BE2C (cell line): ENCODE measurements around the gene MPG.

Source experiments
- DNase-seq: peaks from one replicate; pipeline ENCODE4 v3.0.0-alpha.2; 2020
- H3K27me3 ChIP-seq: fragments of 250-450 bp; sonication (Bioruptor Pico); 2 replicates; pipeline ENCODE4 v1.5.1; 2020; ENCODE audit warnings: mild to moderate bottlenecking
- H3K36me3 ChIP-seq: fragments of 250-450 bp; sonication (Bioruptor Pico); 2 replicates; pipeline ENCODE4 v1.5.1; 2020; ENCODE audit warnings: mild to moderate bottlenecking
- H3K4me1 ChIP-seq: fragments of 250-450 bp; sonication (Bioruptor Pico); 2 replicates; pipeline ENCODE4 v1.5.1; 2020
- H3K4me3 ChIP-seq: 2 replicates; pipeline ENCODE4 v1.5.1; 2011; ENCODE audit warnings: low read depth, low read length
- H3K9me3 ChIP-seq: fragments of 250-450 bp; sonication (Bioruptor Pico); 2 replicates; pipeline ENCODE4 v1.5.1; 2020
- TF ChIP-seq, protein P1 (sequence below): IDR thresholded peaks from 2 replicates; pipeline ENCODE4 v1.5.1; 2012; ENCODE audit warnings: mild to moderate bottlenecking, low read depth, low read length

MPG gene

DNA sequence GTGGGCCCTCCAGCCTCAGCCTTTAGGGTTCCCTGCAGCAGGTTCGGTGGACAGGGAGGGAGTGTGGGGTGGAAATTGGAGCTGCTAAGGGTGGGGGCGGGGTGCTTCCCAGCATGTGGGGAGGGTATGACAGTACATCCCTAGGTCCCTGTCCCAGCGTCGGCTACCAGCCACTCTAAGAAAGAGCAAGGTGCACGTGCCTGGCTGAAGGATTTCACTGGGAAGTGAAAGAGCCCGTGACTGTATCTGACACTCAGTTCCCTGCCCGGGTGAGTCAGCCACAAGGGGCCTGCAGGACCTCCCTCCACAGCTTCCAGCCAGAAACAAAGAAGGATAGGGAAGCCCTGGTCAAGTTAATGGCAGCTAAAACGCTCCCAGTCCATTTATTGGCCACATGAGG lies 20.3 kb upstream of the MPG start:
- Histone ChIP-seq H3K9me3 (no peaks in the 10 kb centered on the region), H3K4me1 (no peaks in the 10 kb centered on the region), H3K36me3 (peaks cover 22% of the 10 kb centered on the region), H3K27me3 (peaks cover 32% of the 10 kb centered on the region), H3K4me3 (no peak overlapping the region)
- no peak for DNase-seq
- TF ChIP-seq, protein P1, sequence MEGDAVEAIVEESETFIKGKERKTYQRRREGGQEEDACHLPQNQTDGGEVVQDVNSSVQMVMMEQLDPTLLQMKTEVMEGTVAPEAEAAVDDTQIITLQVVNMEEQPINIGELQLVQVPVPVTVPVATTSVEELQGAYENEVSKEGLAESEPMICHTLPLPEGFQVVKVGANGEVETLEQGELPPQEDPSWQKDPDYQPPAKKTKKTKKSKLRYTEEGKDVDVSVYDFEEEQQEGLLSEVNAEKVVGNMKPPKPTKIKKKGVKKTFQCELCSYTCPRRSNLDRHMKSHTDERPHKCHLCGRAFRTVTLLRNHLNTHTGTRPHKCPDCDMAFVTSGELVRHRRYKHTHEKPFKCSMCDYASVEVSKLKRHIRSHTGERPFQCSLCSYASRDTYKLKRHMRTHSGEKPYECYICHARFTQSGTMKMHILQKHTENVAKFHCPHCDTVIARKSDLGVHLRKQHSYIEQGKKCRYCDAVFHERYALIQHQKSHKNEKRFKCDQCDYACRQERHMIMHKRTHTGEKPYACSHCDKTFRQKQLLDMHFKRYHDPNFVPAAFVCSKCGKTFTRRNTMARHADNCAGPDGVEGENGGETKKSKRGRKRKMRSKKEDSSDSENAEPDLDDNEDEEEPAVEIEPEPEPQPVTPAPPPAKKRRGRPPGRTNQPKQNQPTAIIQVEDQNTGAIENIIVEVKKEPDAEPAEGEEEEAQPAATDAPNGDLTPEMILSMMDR, result no peak

DNA sequence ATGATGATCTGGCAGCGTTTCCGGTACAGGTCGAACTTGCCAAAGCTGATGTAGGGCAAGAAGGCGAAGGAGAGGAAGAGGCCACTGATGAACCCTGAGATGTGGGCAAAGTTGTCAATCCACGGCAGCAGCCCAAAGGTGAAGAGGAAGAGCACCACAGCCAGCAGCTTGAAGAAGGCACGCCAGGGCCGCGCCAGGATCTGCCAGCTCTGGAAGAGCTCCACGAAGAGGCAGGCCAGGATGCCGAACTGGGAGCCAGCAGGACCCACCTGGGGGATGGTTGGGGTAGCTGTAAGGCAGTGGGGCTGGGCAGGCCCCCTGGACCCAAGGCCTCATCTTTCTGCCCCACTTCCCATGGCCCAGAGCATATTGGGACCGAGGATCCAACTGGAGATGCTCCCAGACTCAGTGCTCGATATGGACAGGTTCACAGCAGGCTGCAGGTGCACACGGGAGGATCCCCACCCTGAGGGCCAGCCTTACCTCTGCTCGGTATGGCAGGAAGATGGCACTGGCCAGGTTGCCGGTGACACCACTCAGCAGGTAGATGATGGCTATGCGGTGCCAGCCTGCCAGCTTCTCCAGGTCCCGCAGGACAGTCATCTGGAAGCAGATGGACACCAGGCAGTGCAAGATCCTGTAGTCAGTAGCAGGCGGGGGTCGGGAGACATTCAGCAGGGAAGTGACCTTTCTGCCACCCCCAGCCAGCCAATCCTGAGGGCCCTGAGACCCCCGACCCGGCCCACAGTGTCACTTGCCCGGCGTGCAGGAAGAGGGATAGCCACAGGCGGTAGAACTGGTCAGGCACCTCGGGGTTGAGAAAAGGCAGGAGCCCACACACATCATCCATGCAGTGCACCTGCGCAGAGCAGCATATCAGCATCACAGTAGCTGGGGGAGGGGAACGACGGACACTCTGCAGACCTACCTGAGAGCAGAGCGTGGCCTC lies 19.3 kb upstream of the MPG start:
- peaks cover 43% of the 10 kb centered on the region for H3K27me3 ChIP-seq
- H3K36me3 ChIP-seq, result peaks cover 22% of the 10 kb centered on the region
- DNase-seq, result no peak
- no peak overlapping the region for H3K4me3 ChIP-seq
- H3K9me3 ChIP-seq, result no peaks in the 10 kb centered on the region
- TF ChIP-seq, protein P1, result no peak
- H3K4me1 ChIP-seq, result no peaks in the 10 kb centered on the region

DNA sequence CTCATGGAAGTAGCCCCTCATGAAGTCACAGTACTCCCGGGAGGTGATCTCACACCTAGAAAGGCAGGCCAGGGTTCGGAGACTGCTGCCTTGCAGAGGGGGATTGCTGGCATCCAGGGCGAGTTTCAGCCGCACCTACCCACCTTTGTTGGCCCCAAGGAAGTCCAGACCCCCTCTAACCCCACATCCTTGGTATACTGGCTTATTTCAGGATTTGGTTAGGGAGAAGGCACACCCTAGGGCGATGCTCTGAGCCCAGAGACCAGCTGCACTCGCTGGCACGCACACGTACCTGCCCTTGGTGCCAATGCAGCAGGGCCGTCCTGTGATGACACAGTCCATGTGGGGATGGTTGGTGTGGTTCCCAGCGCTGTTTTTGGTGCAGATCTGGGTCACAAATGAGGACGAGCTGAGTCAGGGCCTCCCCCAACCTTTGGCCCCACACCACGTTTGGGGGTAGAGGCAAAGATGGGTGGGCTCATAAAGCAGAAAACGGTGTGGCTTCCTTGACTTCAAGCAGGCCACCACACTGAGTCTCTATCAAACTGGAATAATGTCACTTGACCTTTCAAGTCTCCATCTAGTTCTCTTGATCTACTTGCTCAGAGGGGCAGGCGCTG lies 18.5 kb upstream of the MPG start:
- Histone ChIP-seq H3K4me3 (no peak overlapping the region), H3K9me3 (no peaks in the 10 kb centered on the region), H3K4me1 (no peaks in the 10 kb centered on the region), H3K36me3 (peaks cover 22% of the 10 kb centered on the region), H3K27me3 (peaks cover 46% of the 10 kb centered on the region)
- DNase-seq, result no peak
- TF ChIP-seq, protein P1, result no peak

DNA sequence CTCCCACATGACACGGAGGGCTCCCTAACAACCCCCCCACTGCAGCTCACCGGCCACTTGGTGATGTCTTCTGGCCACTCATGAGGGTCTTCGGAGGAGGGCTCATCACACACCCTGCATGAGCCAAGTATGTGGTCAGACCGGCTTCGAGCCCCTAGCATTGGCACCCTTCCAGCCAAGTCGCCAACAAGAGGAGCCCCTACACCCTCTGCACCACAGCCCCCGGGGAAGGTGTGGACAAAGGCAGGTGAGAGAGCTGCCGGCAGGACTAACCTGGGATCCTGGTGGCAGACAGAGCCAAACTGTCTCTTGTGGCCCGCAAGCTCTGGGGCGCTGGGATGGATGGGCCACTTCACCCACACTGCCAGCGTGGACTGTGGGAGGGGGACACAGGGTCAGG lies 17.9 kb upstream of the MPG start:
- TF ChIP-seq, protein P1, result no peak
- H3K4me3 ChIP-seq, result no peak overlapping the region
- no peaks in the 10 kb centered on the region for H3K9me3 ChIP-seq
- H3K27me3 ChIP-seq, result peaks cover 46% of the 10 kb centered on the region
- H3K36me3 ChIP-seq, result peaks cover 22% of the 10 kb centered on the region
- no peaks in the 10 kb centered on the region for H3K4me1 ChIP-seq
- DNase-seq, result peak; percentile 10

DNA sequence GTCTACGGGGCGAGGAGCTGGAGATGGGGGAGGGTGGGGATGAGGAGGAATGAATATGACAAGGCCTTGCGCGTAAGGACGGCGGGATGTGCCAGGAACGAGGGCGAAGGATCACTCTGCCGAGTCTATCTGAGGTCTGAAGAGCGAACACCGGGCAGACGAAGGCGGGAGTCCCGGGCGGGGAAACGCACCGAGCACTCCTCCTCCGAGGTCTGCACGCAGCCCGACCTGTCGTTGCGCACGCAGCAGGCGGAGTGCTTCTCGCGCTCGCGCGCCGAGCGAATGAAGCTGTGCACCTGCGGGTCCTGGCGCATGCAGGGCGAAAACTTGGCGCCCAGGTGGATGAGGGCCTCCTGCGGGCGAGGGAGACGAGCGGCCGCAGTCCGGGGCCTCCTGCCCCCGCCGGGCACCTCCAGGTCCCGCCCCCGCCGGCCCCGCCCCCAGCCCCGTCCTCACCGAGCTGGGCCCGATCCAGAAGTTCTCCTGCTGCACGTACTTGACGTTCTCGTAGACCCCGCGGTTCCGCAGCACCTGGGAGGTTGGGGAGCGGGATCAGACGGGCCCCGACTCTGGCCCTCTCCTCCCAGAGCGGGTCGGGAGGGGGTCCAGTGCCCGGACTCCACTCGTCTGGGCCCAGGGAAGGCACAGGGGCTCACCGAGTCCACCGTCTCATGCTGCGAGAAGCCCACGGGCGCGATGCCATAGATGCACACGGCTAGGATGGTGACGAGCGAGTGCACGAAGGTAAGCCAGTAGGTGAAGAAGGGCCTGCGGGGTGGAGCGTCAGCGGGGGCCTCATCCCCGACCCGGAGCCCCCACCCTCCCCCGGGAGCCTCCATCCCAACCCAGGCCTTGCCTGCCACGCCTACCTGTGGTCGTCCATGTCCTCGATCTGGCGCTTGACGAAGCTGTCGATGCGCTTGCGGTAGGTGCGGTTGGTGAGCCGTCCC lies 16.8 kb upstream of the MPG start:
- peaks cover 13% of the 10 kb centered on the region for H3K36me3 ChIP-seq
- TF ChIP-seq, protein P1, result no peak

More for the DNA sequence above, 16.8 kb upstream of the MPG start:
- DNase-seq, result peak; percentile 23
- no peak overlapping the region for H3K4me3 ChIP-seq
- peaks cover 46% of the 10 kb centered on the region for H3K27me3 ChIP-seq
- H3K4me1 ChIP-seq, result no peaks in the 10 kb centered on the region
- no peaks in the 10 kb centered on the region for H3K9me3 ChIP-seq
